H9 (cell line): ENCODE data around the gene EFNA5. TPM values are rescaled to one million over a fixed set of nuclear protein-coding genes. Genes with fewer than 3 reads are reported as not detected.
A peak's percentile ranks its signal among the peaks of the same experiment; 100 is the strongest.

Experiments
- DNase-seq: peaks from one replicate; pipeline ENCODE4 v3.0.0-alpha.2; 2017
- H2AFZ ChIP-seq: one replicate; pipeline ENCODE4 v1.6.1; 2013; ENCODE audit warnings: mild to moderate bottlenecking, low read length, control low read depth, moderate library complexity
- H2AK5ac ChIP-seq: 2 replicates; pipeline ENCODE4 v1.6.1; 2013; ENCODE audit warnings: low read length, control low read depth, mixed read lengths; ENCODE audit not compliant: insufficient read length
- H2BK120ac ChIP-seq: one replicate; pipeline ENCODE4 v1.6.1; 2013; ENCODE audit warnings: low read depth, mild to moderate bottlenecking, low read length, control low read depth, inconsistent platforms; ENCODE audit not compliant: poor library complexity, severe bottlenecking
- H2BK12ac ChIP-seq: 2 replicates; pipeline ENCODE4 v1.6.1; 2013; ENCODE audit warnings: low read length, control low read depth, mixed read lengths, low read depth; ENCODE audit not compliant: insufficient read length
- H2BK15ac ChIP-seq: 2 replicates; pipeline ENCODE4 v1.6.1; 2013; ENCODE audit warnings: low read depth, low read length, control low read depth
- H2BK20ac ChIP-seq: one replicate; pipeline ENCODE4 v1.6.1; 2013; ENCODE audit warnings: low read depth, mild to moderate bottlenecking, low read length, control low read depth, inconsistent platforms; ENCODE audit not compliant: poor library complexity, severe bottlenecking
- H2BK5ac ChIP-seq: 2 replicates; pipeline ENCODE4 v1.6.1; 2013; ENCODE audit warnings: low read length, control low read depth, mixed read lengths; ENCODE audit not compliant: insufficient read length
- H3K14ac ChIP-seq: 2 replicates; pipeline ENCODE4 v1.6.1; 2013; ENCODE audit warnings: low read length, control low read depth; ENCODE audit not compliant: insufficient read depth
- H3K18ac ChIP-seq: 2 replicates; pipeline ENCODE4 v1.6.1; 2013; ENCODE audit warnings: low read depth, mild to moderate bottlenecking, mixed read lengths, low read length, control low read depth; ENCODE audit not compliant: insufficient read length
- H3K23ac ChIP-seq: 2 replicates; pipeline ENCODE4 v1.6.1; 2013; ENCODE audit warnings: low read length, control low read depth, mixed read lengths, low read depth; ENCODE audit not compliant: insufficient read length
- H3K23me2 ChIP-seq: 2 replicates; pipeline ENCODE4 v1.6.1; 2013; ENCODE audit warnings: low read depth, mild to moderate bottlenecking, mixed read lengths, low read length, control low read depth; ENCODE audit not compliant: insufficient read length, poor library complexity, severe bottlenecking
- H3K27ac ChIP-seq: 2 replicates; pipeline ENCODE4 v1.5.1; 2013; ENCODE audit warnings: low read length, control low read depth, mixed read lengths, low read depth; ENCODE audit not compliant: insufficient read length
- H3K27me3 ChIP-seq: 2 replicates; pipeline ENCODE4 v1.6.1; 2013; ENCODE audit warnings: low read length, control low read depth, inconsistent platforms; ENCODE audit not compliant: insufficient read depth
- H3K4ac ChIP-seq: 2 replicates; pipeline ENCODE4 v1.6.1; 2013; ENCODE audit warnings: low read depth, mild to moderate bottlenecking, control low read depth, inconsistent platforms, low read length, moderate library complexity
- H3K4me1 ChIP-seq: 2 replicates; pipeline ENCODE4 v1.6.1; 2013; ENCODE audit warnings: low read length, control low read depth, inconsistent platforms; ENCODE audit not compliant: insufficient read depth
- H3K4me2 ChIP-seq: 2 replicates; pipeline ENCODE4 v1.6.1; 2013; ENCODE audit warnings: low read length, control low read depth, mixed read lengths; ENCODE audit not compliant: insufficient read length, insufficient read depth
- H3K56ac ChIP-seq: 2 replicates; pipeline ENCODE4 v1.6.1; 2013; ENCODE audit warnings: low read depth, mild to moderate bottlenecking, mixed read lengths, low read length, control low read depth; ENCODE audit not compliant: insufficient read length
- H3K79me1 ChIP-seq: 2 replicates; pipeline ENCODE4 v1.6.1; 2013; ENCODE audit warnings: low read depth, mild to moderate bottlenecking, moderate library complexity, low read length, control low read depth, inconsistent platforms; ENCODE audit not compliant: insufficient read depth, poor library complexity, severe bottlenecking
- H3K79me2 ChIP-seq: 2 replicates; pipeline ENCODE4 v1.6.1; 2013; ENCODE audit warnings: low read length, control low read depth, inconsistent platforms; ENCODE audit not compliant: insufficient read depth
- H3K9ac ChIP-seq: 2 replicates; pipeline ENCODE4 v1.6.1; 2013; ENCODE audit warnings: low read length, control low read depth, mixed read lengths; ENCODE audit not compliant: insufficient read length; ENCODE audit errors: extremely low read depth
- H3K9me3 ChIP-seq: one replicate; pipeline ENCODE4 v1.6.1; 2013; ENCODE audit warnings: low read depth, low read length, inconsistent platforms; ENCODE audit not compliant: control insufficient read depth
- H3T11ph ChIP-seq: one replicate; pipeline ENCODE4 v1.6.1; 2013; ENCODE audit warnings: mild to moderate bottlenecking, low read length, control low read depth, inconsistent platforms
- H4K20me1 ChIP-seq: one replicate; pipeline ENCODE4 v1.6.1; 2013; ENCODE audit not compliant: control insufficient read depth, insufficient read length, insufficient read depth
- H4K5ac ChIP-seq: 2 replicates; pipeline ENCODE4 v1.6.1; 2013; ENCODE audit warnings: low read depth, mild to moderate bottlenecking, mixed read lengths, low read length, control low read depth; ENCODE audit not compliant: insufficient read length
- H4K8ac ChIP-seq: replicated peaks from 2 replicates; pipeline ENCODE4 v1.6.1; 2013; ENCODE audit warnings: low read length, control low read depth, mixed read lengths, low read depth; ENCODE audit not compliant: insufficient read length
- H4K91ac ChIP-seq: 2 replicates; pipeline ENCODE4 v1.6.1; 2013; ENCODE audit warnings: low read depth, mild to moderate bottlenecking, moderate library complexity, mixed read lengths, low read length, control low read depth; ENCODE audit not compliant: insufficient read length
- H3K27ac Mint-ChIP-seq, 3 experiments: 2 replicates in 2 of 3; 3 replicates in 1 of 3; pipeline ENCODE4 v1.8.0; 2020 to 2021; ENCODE audit warnings: mixed read lengths in 3 of 3, mild to moderate bottlenecking in 1 of 3, moderate library complexity in 1 of 3
- H3K27me3 Mint-ChIP-seq: 2 replicates; pipeline ENCODE4 v1.8.0; 2021; ENCODE audit warnings: low read depth, mild to moderate bottlenecking, moderate library complexity, mixed read lengths
- H3K36me3 Mint-ChIP-seq, 3 experiments: 2 replicates in 2 of 3; 3 replicates in 1 of 3; pipeline ENCODE4 v1.8.0; 2020 to 2021; ENCODE audit warnings: low read depth in 3 of 3, mixed read lengths in 3 of 3; ENCODE audit not compliant: insufficient read depth in 1 of 3
- H3K4me1 Mint-ChIP-seq, 2 experiments: 2 replicates each; pipeline ENCODE4 v1.8.0; 2020; ENCODE audit warnings: mixed read lengths in 2 of 2
- H3K4me3 Mint-ChIP-seq, 2 experiments: 2 replicates in 1 of 2; 3 replicates in 1 of 2; pipeline ENCODE4 v1.8.0; 2020 to 2021; ENCODE audit warnings: mild to moderate bottlenecking in 2 of 2, mixed read lengths in 2 of 2, moderate library complexity in 1 of 2
- H3K9me3 Mint-ChIP-seq, 2 experiments: 2 replicates in 1 of 2; 3 replicates in 1 of 2; pipeline ENCODE4 v1.8.0; 2020; ENCODE audit warnings: mild to moderate bottlenecking in 2 of 2, mixed read lengths in 2 of 2, moderate library complexity in 1 of 2
- WGBS: extraction: QIAGEN DNeasy Blood & Tissue Kit; methylation state at CpG from one replicate; pipeline ENCODE4 v1.1.7; 2013; ENCODE audit warnings: missing lambda C conversion rate, low lambda C conversion rate, mixed read lengths; ENCODE audit not compliant: insufficient read length; ENCODE audit errors: extremely low coverage; 5-methylcytosine and 5-hydroxymethylcytosine counted together
- total RNA-seq: library from RNA; stranded (reverse); gene quantifications from 2 replicates; pipeline ENCODE4 v1.2.1, GENCODE V29; 2021
- TF ChIP-seq, protein P1 (sequence below): fragments of 200-600 bp; sonication (generic); conservative IDR thresholded peaks from 3 replicates; pipeline ENCODE4 v1.8.0; 2021; ENCODE audit warnings: antibody characterized with exemption, mild to moderate bottlenecking

Gene EFNA5
- total RNA-seq, 1 experiment from 2014 or later = 20.4 TPM

DNA sequence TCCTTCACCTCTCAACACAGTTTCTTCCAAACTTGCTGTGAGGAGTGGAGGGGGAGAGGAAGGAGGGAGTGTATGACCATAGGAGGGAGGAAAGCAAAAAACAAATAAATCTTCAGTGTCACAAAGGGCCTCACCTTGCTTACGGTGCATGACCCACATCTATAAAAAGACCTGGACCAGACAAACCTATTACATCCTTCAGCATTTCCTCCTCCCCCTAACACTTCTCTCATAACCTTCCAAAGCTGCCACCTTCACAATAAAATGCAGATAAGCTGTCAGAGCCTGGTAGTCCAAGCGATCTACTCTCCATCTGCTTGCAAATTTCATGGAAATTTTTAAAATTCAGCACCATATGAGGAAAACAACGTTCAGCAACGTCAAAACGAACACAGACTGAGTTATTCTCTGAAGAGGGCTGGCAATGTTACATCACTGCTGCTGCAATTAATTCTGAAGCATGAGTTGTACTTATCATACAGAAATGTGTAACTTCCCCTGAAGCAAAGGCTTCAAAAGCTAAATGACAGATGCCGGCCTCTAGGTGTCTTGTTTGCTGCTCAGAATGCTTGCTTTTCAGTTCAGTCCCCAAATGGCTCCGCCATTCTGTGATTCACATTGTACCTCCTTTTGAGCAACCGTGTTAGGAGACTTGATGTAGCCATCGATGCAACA, 62.9 kb downstream of the EFNA5 start:
- H3K18ac ChIP-seq = no peak overlapping the region
- H3K4me1 ChIP-seq = 0 out of 2 replicates have a peak, but pooled peaks cover 3% of the 10 kb centered on the region
- Mint-ChIP-seq H3K4me3 (no peak overlapping the region), H3K27ac (peak overlapping the region in 2 of 3 experiments; percentile 4 to 17; a peak in 2 of 7 replicates), H3K36me3 (no peaks in the 10 kb centered on the region), H3K4me1 (peaks cover 64 to 73% of the 10 kb centered on the region in 2 experiments), H3K27me3 (no peaks in the 10 kb centered on the region), H3K9me3 (no peaks in the 10 kb centered on the region)
- no CpG with 5 or more reads among the region's 9 CpGs for WGBS
- no peak overlapping the region for H4K91ac ChIP-seq
- TF ChIP-seq, protein P1, sequence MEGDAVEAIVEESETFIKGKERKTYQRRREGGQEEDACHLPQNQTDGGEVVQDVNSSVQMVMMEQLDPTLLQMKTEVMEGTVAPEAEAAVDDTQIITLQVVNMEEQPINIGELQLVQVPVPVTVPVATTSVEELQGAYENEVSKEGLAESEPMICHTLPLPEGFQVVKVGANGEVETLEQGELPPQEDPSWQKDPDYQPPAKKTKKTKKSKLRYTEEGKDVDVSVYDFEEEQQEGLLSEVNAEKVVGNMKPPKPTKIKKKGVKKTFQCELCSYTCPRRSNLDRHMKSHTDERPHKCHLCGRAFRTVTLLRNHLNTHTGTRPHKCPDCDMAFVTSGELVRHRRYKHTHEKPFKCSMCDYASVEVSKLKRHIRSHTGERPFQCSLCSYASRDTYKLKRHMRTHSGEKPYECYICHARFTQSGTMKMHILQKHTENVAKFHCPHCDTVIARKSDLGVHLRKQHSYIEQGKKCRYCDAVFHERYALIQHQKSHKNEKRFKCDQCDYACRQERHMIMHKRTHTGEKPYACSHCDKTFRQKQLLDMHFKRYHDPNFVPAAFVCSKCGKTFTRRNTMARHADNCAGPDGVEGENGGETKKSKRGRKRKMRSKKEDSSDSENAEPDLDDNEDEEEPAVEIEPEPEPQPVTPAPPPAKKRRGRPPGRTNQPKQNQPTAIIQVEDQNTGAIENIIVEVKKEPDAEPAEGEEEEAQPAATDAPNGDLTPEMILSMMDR = no peak; the same call in 2 of the 3 replicates
- no peak overlapping the region for H3K4me2 ChIP-seq
- H3K27ac ChIP-seq = no peak overlapping the region
- H2BK120ac ChIP-seq = no peak overlapping the region
- H2BK12ac ChIP-seq = no peak overlapping the region
- no peaks in the 10 kb centered on the region for H3K27me3 ChIP-seq
- no peak overlapping the region for H2AFZ ChIP-seq
- H2BK15ac ChIP-seq = no peak overlapping the region; the same call in 1 of the 2 replicates
- H3K9me3 ChIP-seq = no peaks in the 10 kb centered on the region
- H3K14ac ChIP-seq = no peak overlapping the region
- no peaks in the 10 kb centered on the region for H3K23me2 ChIP-seq
- H3K4ac ChIP-seq = no peak overlapping the region
- H4K8ac ChIP-seq = no peak overlapping the region
- H3T11ph ChIP-seq = no peak overlapping the region
- no peak overlapping the region for H2AK5ac ChIP-seq
- no peak overlapping the region for H4K5ac ChIP-seq
- H3K79me1 ChIP-seq = no peaks in the 10 kb centered on the region
- H4K20me1 ChIP-seq = no peaks in the 10 kb centered on the region
- no peak overlapping the region for H3K23ac ChIP-seq
- no peak overlapping the region for H3K9ac ChIP-seq
- H3K79me2 ChIP-seq = no peaks in the 10 kb centered on the region; the same call in 1 of the 2 replicates
- no peak for DNase-seq
- no peak overlapping the region for H2BK20ac ChIP-seq
- no peak overlapping the region for H2BK5ac ChIP-seq
- H3K56ac ChIP-seq = no peak overlapping the region
